Ectodermal cell (in vitro differentiated cells): Measurements from ENCODE around the gene ZNF608. TPM values are rescaled to one million over a fixed set of nuclear protein-coding genes. Genes with fewer than 3 reads are reported as not detected.

Experiments used
- H3K27ac ChIP-seq: 2 replicates; pipeline ENCODE4 v1.7.0; 2013; ENCODE audit warnings: mild to moderate bottlenecking, low read depth, low read length; ENCODE audit not compliant: insufficient read depth, poor library complexity, severe bottlenecking
- H3K27me3 ChIP-seq: 2 replicates; pipeline ENCODE4 v1.7.0; 2013; ENCODE audit warnings: mild to moderate bottlenecking, low read length; ENCODE audit not compliant: insufficient read depth, control insufficient read depth, poor library complexity, severe bottlenecking
- H3K36me3 ChIP-seq: one replicate; pipeline ENCODE4 v1.7.0; 2013; ENCODE audit warnings: low read length; ENCODE audit not compliant: control insufficient read depth, insufficient read depth
- H3K4me1 ChIP-seq: one replicate; pipeline ENCODE4 v1.7.0; 2013; ENCODE audit warnings: low read length; ENCODE audit not compliant: control insufficient read depth, insufficient read depth
- H3K4me3 ChIP-seq: 2 replicates; pipeline ENCODE4 v1.7.0; 2013; ENCODE audit warnings: low read depth, low read length, control low read depth; ENCODE audit not compliant: insufficient read depth
- H3K9me3 ChIP-seq: 2 replicates; pipeline ENCODE4 v1.7.0; 2013; ENCODE audit warnings: mild to moderate bottlenecking, low read length, moderate library complexity; ENCODE audit not compliant: control insufficient read depth
- WGBS, 2 experiments: methylation state at CpG; one replicate each; pipeline ENCODE4 v1.1.7; 2013; ENCODE audit warnings: missing lambda C conversion rate in 2 of 2; 5-methylcytosine and 5-hydroxymethylcytosine counted together
- polyA plus RNA-seq, 4 experiments: library from polyadenylated mRNA; stranded (reverse); fragments of 50-300 nt; gene quantifications; one replicate each; pipeline ENCODE4 v1.2.3, GENCODE V29; 2013

The ZNF608 gene
- 155 TPM for polyA plus RNA-seq (2013, experiment 1 of 4)
- 207 TPM for polyA plus RNA-seq (2013, experiment 2 of 4)
- 118 TPM for polyA plus RNA-seq (2013, experiment 3 of 4)
- polyA plus RNA-seq (2013, experiment 4 of 4): 135 TPM

GRCh38 chr5:124745928-124746915, at the start of gene ZNF608:
Gene ZNF608, minus strand, starts transcription at chr5:124746639. Its CDS starts 1,650 bp downstream, at chr5:124744989.
- peak within 1 kb of the TSS; percentile 96 for H3K27ac ChIP-seq
- peaks cover 18% of the 10 kb centered on the region for H3K4me1 ChIP-seq
- no peaks in the 10 kb centered on the region for H3K36me3 ChIP-seq

GRCh38 chr5:124795829-124796228, 49.4 kb upstream of the ZNF608 start:
- no peaks in the 10 kb centered on the region for H3K36me3 ChIP-seq
- no peak overlapping the region for H3K4me3 ChIP-seq
- no peak overlapping the region for H3K27ac ChIP-seq
- H3K9me3 ChIP-seq: no peaks in the 10 kb centered on the region
- peaks cover 4% of the 10 kb centered on the region for H3K27me3 ChIP-seq
- no peaks in the 10 kb centered on the region for H3K4me1 ChIP-seq
- 82 to 88% methylated on average over 4 of the region's 4 CpGs for WGBS, 2 experiments

More at GRCh38 chr5:124745928-124746915, at the start of gene ZNF608:
- 1% methylated on average over 17 to 18 of the region's 18 CpGs for WGBS, 2 experiments
- Histone ChIP-seq H3K4me3 (peak within 1 kb of the TSS; percentile 79), H3K9me3 (no peaks in the 10 kb centered on the region), H3K27me3 (no peaks in the 10 kb centered on the region)

- Histone ChIP-seq H3K27ac (no peak overlapping the region), H3K4me3 (no peak overlapping the region)
- WGBS, 2 experiments: 93% methylated on average over 6 to 7 of the region's 7 CpGs
These were observed 44.7 kb upstream of the ZNF608 start for GRCh38 chr5:124790895-124791732.

GRCh38 chr5:124790301-124790894, 44.0 kb upstream of the ZNF608 start:
- no peaks in the 10 kb centered on the region for H3K27me3 ChIP-seq
- no peak overlapping the region for H3K27ac ChIP-seq
- H3K9me3 ChIP-seq: no peaks in the 10 kb centered on the region
- H3K4me3 ChIP-seq: no peak overlapping the region
- H3K36me3 ChIP-seq: no peaks in the 10 kb centered on the region
- no peaks in the 10 kb centered on the region for H3K4me1 ChIP-seq
- 84 to 93% methylated on average over 3 of the region's 3 CpGs for WGBS, 2 experiments

More at GRCh38 chr5:124790895-124791732, 44.7 kb upstream of the ZNF608 start:
- Histone ChIP-seq H3K27me3 (peaks cover 4% of the 10 kb centered on the region), H3K4me1 (no peaks in the 10 kb centered on the region), H3K36me3 (no peaks in the 10 kb centered on the region), H3K9me3 (no peaks in the 10 kb centered on the region)

- H3K4me1 ChIP-seq: no peaks in the 10 kb centered on the region
- H3K9me3 ChIP-seq: no peaks in the 10 kb centered on the region
- H3K27ac ChIP-seq: no peak overlapping the region
- no peaks in the 10 kb centered on the region for H3K36me3 ChIP-seq
- H3K27me3 ChIP-seq: no peaks in the 10 kb centered on the region
- no peak overlapping the region for H3K4me3 ChIP-seq
- 100% methylated on average over 1 to 4 of the region's 4 CpGs for WGBS, 2 experiments
These were observed 42.7 kb upstream of the ZNF608 start for GRCh38 chr5:124789104-124789605.

- no peak overlapping the region for H3K27ac ChIP-seq
- H3K36me3 ChIP-seq: no peaks in the 10 kb centered on the region
- H3K27me3 ChIP-seq: no peaks in the 10 kb centered on the region
- H3K4me3 ChIP-seq: no peak overlapping the region
- WGBS, 2 experiments: 83 to 100% methylated on average over 2 of the region's 2 CpGs
- H3K9me3 ChIP-seq: no peaks in the 10 kb centered on the region
- H3K4me1 ChIP-seq: no peaks in the 10 kb centered on the region
These were observed 37.4 kb upstream of the ZNF608 start for GRCh38 chr5:124783794-124784193.

GRCh38 chr5:124783285-124783684, 36.8 kb upstream of the ZNF608 start:
- Histone ChIP-seq H3K36me3 (no peaks in the 10 kb centered on the region), H3K27ac (no peak overlapping the region), H3K27me3 (no peaks in the 10 kb centered on the region), H3K9me3 (no peaks in the 10 kb centered on the region), H3K4me1 (no peaks in the 10 kb centered on the region), H3K4me3 (no peak overlapping the region)
- 95 to 99% methylated on average over 3 of the region's 3 CpGs for WGBS, 2 experiments

- H3K27me3 ChIP-seq: no peaks in the 10 kb centered on the region
- WGBS, 2 experiments: 96 to 97% methylated on average over 1 of the region's 1 CpG
These were observed 35.8 kb upstream of the ZNF608 start for GRCh38 chr5:124782262-124782661.

GRCh38 chr5:124780011-124780410, 33.6 kb upstream of the ZNF608 start:
- Histone ChIP-seq H3K36me3 (no peaks in the 10 kb centered on the region), H3K4me1 (no peaks in the 10 kb centered on the region), H3K27me3 (no peaks in the 10 kb centered on the region), H3K4me3 (no peak overlapping the region), H3K9me3 (no peaks in the 10 kb centered on the region), H3K27ac (no peak overlapping the region)
- WGBS, 2 experiments: 95 to 100% methylated on average over 4 of the region's 4 CpGs

More at GRCh38 chr5:124782262-124782661, 35.8 kb upstream of the ZNF608 start:
- H3K9me3 ChIP-seq: no peaks in the 10 kb centered on the region
- no peak overlapping the region for H3K4me3 ChIP-seq
- no peaks in the 10 kb centered on the region for H3K4me1 ChIP-seq
- no peak overlapping the region for H3K27ac ChIP-seq
- no peaks in the 10 kb centered on the region for H3K36me3 ChIP-seq
